GM21528 (cell line): ENCODE measurements around the gene TBL1X.
A peak's percentile ranks its signal among the peaks of the same experiment; 100 is the strongest.
"Not testable (repeated sequence)": the region's sequence is repeated elsewhere in the genome, so short reads cannot be mapped to it uniquely, and the experiment has no call there.

ENCODE experiments used
- ATAC-seq: cut with Tn5 transposase; IDR thresholded peaks from one replicate; pipeline ENCODE4 v1.9.1; 2021; ENCODE audit warnings: mild to moderate bottlenecking, moderate library complexity; ENCODE audit not compliant: unreplicated experiment, low FRiP score

TBL1X gene

DNA sequence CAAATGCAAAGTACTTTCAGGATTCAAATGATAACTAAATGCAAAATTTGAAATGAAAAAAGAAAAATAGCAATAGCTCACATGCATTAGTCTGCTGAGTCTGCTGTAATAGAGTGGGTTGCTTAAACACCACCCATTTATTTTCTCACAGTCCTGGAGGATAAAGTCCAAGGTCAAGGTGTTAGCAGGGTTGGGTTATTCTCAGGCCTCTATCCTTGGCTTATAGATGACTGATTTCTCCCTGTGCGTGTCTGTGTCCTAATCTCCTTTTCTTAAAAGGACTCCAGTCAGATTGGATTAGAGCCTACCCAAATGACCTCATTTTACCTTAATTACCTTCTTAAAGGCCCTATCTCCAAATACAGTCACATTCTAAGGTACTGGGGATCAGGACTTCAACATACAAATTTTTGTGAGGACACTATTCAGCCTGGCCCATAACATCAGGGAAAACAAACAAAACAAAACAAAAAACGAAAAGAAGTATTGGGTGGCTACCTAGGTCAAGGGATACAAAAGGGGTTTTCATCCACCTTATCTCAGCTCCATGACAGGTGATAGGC is 6.3 kb upstream of the TBL1X start:
- ATAC-seq = no peak

DNA sequence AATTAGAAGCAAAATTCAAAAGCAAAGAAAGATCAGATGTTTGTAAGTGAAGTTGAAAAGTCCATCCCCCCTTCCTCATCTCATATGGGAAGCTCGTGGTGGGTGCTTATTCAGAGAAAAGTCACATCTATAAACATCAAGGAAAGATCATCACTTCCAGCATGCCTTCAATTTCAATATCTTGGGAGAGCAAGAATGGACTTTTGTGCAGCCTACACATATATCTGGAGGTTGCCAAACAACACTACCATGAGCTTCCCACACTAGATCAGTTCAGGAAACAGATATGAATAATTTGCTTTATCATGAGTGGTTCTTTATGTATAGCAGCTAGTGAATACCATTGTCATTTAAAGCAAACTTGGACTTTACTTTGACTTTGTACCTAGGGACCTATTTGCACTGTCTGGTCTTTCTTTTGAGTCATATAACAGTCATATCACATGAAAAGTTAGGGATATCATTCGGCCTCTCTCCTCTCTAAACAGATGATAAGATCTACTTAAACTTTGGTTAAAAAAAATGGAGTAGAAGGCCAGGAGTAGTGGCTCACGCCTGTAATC is 5.6 kb upstream of the TBL1X start:
- ATAC-seq = no peak

- no peak for ATAC-seq
These were observed 3.8 kb upstream of the TBL1X start for GRCh38 chrX:9461087-9461486.

GRCh38 chrX:9462456-9462855 is 2.4 kb upstream of the TBL1X start:
- ATAC-seq = peak; percentile 3

GRCh38 chrX:9465380-9466123 is 694 bp downstream of the TBL1X start:
- ATAC-seq = no peak

DNA sequence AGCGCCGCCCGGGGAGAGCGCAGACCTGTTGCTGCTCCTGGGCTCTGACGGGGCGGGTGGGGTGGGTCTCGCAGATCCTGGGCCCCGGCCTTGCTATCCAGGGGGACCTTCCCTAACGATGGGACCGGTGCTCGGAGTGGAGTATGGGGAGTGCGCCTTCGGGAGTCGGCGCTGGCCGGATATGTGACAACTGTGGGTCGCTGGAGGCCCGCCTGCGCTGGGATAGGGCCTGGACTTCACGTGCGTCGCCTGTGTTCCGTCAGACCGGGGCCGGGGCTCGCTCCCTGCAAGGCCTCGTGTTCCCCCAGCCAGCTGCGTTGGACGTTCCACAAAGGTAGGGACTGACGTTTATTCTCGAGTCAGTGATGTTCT is 1.3 kb downstream of the TBL1X start:
- ATAC-seq = no peak

DNA sequence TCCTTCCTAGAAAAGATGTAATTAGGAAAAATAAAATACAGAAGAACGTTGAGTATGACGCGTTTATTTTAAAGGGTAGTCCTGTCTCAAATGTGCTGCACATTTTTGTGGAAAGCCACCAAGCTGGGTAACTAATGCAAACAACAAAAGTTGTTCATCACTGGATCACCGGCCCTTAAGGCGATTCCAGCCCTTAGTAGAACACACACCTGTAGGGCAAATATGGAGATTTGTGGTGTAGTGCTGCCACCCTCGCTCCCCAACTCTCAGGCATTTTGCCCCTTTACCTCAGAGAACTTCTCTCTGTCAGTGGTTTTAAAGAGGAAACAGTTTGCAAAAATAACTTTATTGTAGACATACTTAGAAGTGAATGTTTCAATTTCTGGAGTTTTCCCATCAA is 1.9 kb downstream of the TBL1X start:
- no peak for ATAC-seq

- ATAC-seq = no peak
These were observed 2.3 kb downstream of the TBL1X start for GRCh38 chrX:9467146-9467545.

DNA sequence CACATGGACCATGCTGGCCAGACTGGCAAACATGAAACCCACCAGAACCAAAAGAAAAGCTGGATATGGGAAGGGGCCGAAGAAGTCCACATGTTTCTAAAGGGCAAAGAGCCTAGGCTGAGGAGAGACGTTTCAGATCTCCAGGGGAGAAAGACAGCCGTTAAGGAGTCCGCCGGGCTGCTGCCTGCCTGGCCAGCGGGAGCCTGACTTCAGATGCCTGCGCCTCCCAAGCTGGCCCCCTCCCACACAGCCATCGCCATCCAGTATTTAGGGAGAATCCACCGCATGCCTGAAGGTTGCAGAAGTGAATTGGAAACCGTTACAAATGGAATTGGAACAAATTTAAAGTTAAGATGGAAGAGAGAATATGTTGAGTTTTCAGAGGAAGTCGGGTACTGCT is 2.9 kb downstream of the TBL1X start:
- ATAC-seq = no peak

DNA sequence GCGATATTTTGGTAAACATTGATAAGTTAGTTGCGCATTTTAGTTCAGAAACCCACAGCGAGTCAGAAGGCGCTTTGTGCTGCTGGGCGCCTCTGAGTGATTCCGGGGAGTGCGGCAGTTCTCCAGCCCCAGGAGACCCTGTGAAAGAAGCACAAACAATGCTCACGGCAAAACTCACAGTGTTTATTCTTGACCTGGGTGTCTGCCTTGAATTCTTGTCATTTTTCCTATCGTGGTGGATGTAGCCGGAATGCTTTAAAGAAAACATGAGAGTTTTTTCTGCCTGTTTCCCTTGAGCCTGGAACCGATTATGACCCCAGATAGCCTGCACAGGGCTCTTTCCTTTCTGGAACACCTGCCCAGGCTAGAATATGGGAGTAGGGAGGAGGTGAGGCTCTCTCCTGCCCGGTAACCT is 6.7 kb downstream of the TBL1X start:
- ATAC-seq = no peak

- no peak for ATAC-seq
These were observed 8.8 kb downstream of the TBL1X start for GRCh38 chrX:9473708-9474107.

- not testable (repeated sequence) for ATAC-seq
These were observed 10.6 kb downstream of the TBL1X start for GRCh38 chrX:9475417-9475816.

- ATAC-seq = no peak
These were observed 11.1 kb downstream of the TBL1X start for GRCh38 chrX:9475984-9476383.

DNA sequence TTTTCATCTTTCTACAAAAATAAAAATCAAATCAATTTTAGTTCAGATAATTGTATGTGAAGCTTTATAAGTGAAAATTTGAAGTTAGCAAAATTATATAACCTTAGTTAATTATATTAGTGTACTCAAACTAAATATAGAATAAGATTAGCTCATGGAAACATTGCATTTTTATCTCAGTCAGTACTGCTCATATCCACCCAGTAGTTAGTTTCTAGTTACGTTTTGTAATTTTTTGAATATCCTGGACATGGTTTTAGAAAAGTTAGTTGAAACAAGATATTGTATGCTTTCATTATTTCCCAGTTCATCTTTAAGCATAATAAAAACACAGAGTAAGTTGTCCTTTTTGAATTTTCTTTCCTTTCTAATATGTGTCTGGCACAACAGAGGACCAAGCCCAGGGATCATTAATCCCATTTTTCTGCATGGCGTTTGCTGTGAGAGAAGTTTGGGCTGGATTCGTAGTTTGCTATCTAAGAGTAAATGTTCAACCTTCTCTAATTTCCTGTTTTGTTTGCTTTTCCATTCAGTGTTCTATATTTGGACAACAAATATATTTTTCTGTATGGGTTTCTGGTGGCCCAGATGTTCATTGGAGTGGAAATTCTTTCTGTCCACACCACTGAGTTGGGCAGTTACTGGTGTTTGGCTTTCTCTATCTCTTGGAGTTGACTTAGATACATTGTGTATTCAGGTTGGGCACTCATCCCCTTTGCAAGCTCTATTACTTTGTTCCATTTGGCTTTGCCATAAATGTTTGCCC is 12.1 kb downstream of the TBL1X start:
- ATAC-seq = no peak

GRCh38 chrX:9482408-9482807 is 17.6 kb downstream of the TBL1X start:
- no peak for ATAC-seq

- ATAC-seq = no peak
These were observed 18.0 kb downstream of the TBL1X start for GRCh38 chrX:9482837-9483236.

- ATAC-seq = no peak
These were observed 18.5 kb downstream of the TBL1X start for GRCh38 chrX:9483376-9483775.

- no peak for ATAC-seq
These were observed 22.0 kb downstream of the TBL1X start for GRCh38 chrX:9486786-9487387.

DNA sequence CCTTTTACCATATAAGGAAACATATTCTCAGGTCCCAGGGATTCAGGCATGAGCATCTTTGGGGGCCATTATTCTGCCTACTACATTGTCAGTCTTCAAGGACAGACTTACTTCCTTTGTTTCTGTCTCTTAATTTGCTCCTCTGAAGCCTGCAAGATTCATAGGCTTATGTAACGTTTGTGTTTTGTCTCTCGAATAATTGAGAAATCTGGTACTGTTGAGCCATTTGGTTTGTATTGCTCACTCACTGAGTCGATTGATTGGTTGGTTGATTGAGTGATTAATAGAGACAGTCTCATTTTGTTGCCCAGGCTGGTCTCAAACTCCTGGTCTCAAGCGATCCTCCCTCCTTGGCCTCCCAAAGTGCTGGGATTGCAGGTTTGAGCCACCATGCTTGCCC is 23.7 kb downstream of the TBL1X start:
- ATAC-seq = no peak

DNA sequence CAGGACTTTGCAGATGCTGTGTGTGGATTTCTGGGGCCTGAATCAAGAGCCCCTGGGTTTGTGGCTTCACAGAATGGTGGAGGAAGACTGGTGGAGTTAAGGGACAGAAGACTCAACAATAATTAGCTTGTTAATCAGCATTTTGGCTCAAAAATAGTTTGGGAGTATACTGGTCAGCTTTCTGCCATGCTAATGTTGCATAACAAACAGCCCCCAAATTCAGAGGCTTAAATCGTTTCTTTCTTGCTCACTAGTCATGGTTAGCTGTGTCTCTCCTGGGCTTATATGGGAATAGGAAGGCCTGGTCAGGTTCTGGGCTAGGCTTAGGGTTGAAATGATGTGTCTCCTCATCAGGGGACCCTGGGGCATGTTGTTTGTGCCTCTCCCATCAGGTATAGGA is 24.4 kb downstream of the TBL1X start:
- ATAC-seq = no peak

- no peak for ATAC-seq
These were observed 28.0 kb downstream of the TBL1X start for GRCh38 chrX:9492901-9493300.
